Suprapubic skin (tissue), 4 donors: Measurements from ENCODE around the gene ACKR1.

Source experiments
- POLR2A ChIP-seq, 2 donors: fragments of 450-650 bp; IDR thresholded peaks; one replicate each; pipeline ENCODE4 v1.6.1; 2017; ENCODE audit warnings: antibody characterized with exemption in 2 of 2, mild to moderate bottlenecking in 2 of 2, moderate library complexity in 2 of 2
- POLR2AphosphoS5 ChIP-seq, 3 donors: sonication (generic); formaldehyde crosslinking; IDR thresholded peaks; one replicate each; pipeline ENCODE4 v1.6.1; 2017; ENCODE audit warnings: antibody characterized with exemption in 3 of 3
- TF ChIP-seq, protein P1 (sequence below), 2 donors: fragments of 200-600 bp in 1 of 2; fragments of 450-650 bp in 1 of 2; sonication (generic) in 1 of 2; IDR thresholded peaks; one replicate each; pipeline ENCODE4 v1.5.1; 2016 to 2019; ENCODE audit warnings: antibody characterized with exemption in 2 of 2, mild to moderate bottlenecking in 1 of 2, moderate library complexity in 1 of 2

DNA sequence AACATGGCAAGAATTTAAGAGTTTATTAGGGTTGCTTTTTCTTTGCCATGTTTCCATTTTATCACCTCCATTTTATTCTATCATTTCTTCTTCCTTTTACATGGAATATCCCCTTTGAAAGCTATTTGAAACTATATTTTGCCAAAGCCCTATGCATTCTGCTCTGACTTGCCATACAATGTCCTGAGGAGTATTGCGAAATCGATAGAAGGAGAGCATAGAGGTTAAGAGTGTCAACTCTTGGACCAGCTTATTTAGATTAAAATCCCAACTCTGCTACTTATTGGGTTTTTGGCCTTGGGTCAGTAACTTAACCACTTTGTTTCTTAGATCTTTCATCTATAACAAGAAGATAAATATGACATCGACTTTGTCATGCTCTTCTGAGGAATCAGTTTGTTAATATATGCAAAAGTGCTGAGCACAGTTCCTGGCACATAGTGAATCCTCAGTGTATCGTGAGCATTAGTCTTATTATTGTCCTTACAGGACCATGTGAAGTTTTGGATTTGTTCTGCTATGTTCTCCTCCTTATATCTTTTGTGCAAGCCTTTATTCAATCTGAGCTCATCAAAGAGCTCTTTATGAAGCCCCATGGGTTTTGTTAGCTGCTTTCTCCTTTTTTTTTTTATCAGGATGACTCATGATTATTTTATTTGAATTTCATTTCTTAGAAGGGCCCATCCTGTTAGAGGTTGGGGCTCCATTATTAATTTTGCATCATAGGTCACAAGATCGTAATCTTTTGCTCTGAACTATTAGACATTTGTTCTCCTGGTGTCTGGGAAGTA is 17.6 kb downstream of the ACKR1 start:
- TF ChIP-seq POLR2AphosphoS5 (IDR thresholded peaks at IDR 0.05) (no peak), POLR2A (IDR thresholded peaks at IDR 0.05) (no peak)
- TF ChIP-seq, protein P1, sequence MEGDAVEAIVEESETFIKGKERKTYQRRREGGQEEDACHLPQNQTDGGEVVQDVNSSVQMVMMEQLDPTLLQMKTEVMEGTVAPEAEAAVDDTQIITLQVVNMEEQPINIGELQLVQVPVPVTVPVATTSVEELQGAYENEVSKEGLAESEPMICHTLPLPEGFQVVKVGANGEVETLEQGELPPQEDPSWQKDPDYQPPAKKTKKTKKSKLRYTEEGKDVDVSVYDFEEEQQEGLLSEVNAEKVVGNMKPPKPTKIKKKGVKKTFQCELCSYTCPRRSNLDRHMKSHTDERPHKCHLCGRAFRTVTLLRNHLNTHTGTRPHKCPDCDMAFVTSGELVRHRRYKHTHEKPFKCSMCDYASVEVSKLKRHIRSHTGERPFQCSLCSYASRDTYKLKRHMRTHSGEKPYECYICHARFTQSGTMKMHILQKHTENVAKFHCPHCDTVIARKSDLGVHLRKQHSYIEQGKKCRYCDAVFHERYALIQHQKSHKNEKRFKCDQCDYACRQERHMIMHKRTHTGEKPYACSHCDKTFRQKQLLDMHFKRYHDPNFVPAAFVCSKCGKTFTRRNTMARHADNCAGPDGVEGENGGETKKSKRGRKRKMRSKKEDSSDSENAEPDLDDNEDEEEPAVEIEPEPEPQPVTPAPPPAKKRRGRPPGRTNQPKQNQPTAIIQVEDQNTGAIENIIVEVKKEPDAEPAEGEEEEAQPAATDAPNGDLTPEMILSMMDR (IDR thresholded peaks at IDR 0.05): no peak
